ENCODE results near the gene SLC18A3. TPM values are rescaled to one million over a fixed set of nuclear protein-coding genes. Genes with fewer than 3 reads are reported as not detected.

Gene SLC18A3
- total and polyA plus RNA-seq, 5 experiments from 2014 or later, result not detected

DNA sequence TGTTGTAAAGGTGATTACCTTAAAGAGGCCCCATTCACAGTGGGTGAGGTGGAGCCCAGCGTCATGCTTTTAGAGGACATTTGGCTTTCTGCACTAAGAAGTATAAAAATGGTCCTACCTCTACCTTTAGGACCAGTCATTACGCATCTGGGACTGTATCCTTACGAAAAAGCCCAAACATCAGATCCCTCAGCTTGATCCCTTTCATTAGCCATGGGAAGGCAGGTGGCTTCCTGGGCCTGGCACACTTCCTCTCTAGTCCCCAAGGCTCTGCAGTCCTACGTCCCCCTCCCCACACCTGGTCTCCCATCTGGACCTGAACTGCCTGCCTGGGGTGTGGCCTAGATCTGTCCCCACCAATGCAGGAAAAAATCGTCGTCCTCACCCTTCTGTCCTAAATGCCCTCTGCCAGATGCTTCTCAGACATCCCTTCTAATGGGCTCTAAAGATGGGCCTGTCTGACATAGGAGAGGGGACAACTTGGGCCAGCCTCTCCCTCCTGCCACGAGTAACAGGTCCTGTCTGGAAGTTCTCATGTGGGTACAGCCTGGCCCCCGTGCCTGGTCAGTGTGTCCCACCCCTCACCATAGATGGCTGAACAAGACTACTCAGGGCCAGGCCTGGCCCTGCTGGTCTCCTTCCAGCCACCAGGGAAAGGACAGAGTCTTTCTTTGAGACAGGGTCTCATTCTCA lies 11.8 kb upstream of the SLC18A3 start:
- Mint-ChIP-seq H3K9me3 (no peaks in the 10 kb centered on the region), H3K36me3 (no peaks in the 10 kb centered on the region)

GRCh38 chr10:49598986-49599385 lies 11.1 kb upstream of the SLC18A3 start:
- no peak for DNase-seq
- H3K27ac Mint-ChIP-seq, result no peak overlapping the region
- H3K36me3 Mint-ChIP-seq, result no peaks in the 10 kb centered on the region
- POLR2A ChIA-PET, result no interaction called here
- peaks cover 0 to 2% (median 0%) of the 10 kb centered on the region in 4 donors for H3K4me1 Mint-ChIP-seq
- H3K27me3 Mint-ChIP-seq, result peaks cover 18 to 50% (median 45%) of the 10 kb centered on the region in 5 donors
- no peak for ATAC-seq
- H3K9me3 Mint-ChIP-seq, result no peaks in the 10 kb centered on the region
- H3K4me3 Mint-ChIP-seq, result no peak overlapping the region

More for the DNA sequence above, 11.8 kb upstream of the SLC18A3 start:
- H3K4me1 Mint-ChIP-seq, result peaks cover 0 to 2% (median 0%) of the 10 kb centered on the region in 4 donors
- POLR2A ChIA-PET, result no interaction called here
- no peak for DNase-seq
- H3K4me3 Mint-ChIP-seq, result no peak overlapping the region
- peaks cover 14 to 51% (median 47%) of the 10 kb centered on the region in 5 donors for H3K27me3 Mint-ChIP-seq
- peak overlapping the region in 1 of 10 donors; percentile 48 for H3K27ac Mint-ChIP-seq
- ATAC-seq, result no peak

GRCh38 chr10:49599546-49599945 lies 10.6 kb upstream of the SLC18A3 start:
- ATAC-seq (no peak), DNase-seq (no peak)
- Mint-ChIP-seq H3K27ac (no peak overlapping the region), H3K4me1 (peaks cover 0 to 1% (median 0%) of the 10 kb centered on the region in 4 donors), H3K9me3 (peaks cover 0 to under 1% (median 0%) of the 10 kb centered on the region in 9 donors), H3K27me3 (peaks cover 20 to 52% (median 49%) of the 10 kb centered on the region in 5 donors), H3K4me3 (no peak overlapping the region), H3K36me3 (no peaks in the 10 kb centered on the region)
- POLR2A ChIA-PET, result no interaction called here

DNA sequence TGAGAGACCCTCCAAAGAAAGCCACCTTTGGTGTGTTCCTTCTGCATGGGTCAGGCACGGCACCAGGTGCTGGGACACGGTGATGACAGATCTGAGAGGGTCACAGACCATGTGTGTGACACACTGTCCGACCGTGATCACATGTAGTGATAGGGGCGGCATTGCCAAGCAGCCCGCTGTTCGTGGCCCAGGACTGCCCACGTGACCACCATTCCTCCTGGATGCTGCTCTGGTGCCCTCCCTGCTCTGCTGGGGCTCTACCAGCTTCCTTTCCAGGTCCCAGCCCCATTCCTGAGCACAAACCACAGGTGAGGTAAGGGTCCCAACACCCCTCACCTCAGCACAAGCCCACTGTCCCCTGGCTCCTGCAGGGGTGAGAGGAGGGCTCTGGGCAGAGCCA lies 10.1 kb upstream of the SLC18A3 start:
- Mint-ChIP-seq H3K4me3 (no peak overlapping the region), H3K9me3 (peaks cover 0 to 6% (median 0%) of the 10 kb centered on the region in 9 donors), H3K4me1 (no peaks in the 10 kb centered on the region), H3K27ac (no peak overlapping the region), H3K36me3 (no peaks in the 10 kb centered on the region), H3K27me3 (peaks cover 23 to 56% (median 51%) of the 10 kb centered on the region in 5 donors)
- POLR2A ChIA-PET, result no interaction called here
- no peak for ATAC-seq
- no peak for DNase-seq

DNA sequence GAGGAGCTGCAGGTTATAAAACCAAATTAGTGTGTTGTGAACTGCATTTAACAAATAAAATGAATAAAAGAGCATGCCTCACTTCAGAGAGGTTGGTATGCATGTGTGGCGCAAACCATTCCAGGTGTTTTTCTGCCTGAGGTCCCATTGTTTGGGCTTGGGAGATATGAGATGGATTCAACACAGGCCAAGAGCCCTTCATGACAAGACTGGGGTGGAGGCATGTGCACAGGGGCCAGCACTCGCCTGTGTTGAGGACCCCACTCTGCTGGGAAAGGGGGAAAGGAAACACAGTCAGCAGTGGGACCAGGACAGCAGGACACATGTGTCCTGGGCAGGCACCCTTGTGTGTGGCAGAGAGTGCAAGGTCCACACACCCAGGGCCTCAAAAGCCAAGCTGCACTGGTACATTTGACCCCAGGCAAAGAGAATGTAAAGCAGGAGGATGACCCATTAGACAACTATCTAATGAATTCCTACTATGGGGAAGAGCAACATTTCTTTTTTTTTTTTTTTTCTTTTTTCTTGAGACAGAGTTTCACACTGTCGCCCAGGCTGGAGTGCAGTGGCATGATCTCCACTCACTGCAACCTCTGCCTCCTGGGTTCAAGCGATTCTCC lies 9.2 kb upstream of the SLC18A3 start:
- Mint-ChIP-seq H3K9me3 (peaks cover 0 to 13% (median 2%) of the 10 kb centered on the region in 9 donors), H3K36me3 (no peaks in the 10 kb centered on the region), H3K27ac (no peak overlapping the region), H3K4me1 (no peaks in the 10 kb centered on the region), H3K4me3 (no peak overlapping the region), H3K27me3 (peaks cover 27 to 60% (median 56%) of the 10 kb centered on the region in 5 donors)
- POLR2A ChIA-PET, result no interaction called here
- no peak for ATAC-seq
- no peak for DNase-seq

DNA sequence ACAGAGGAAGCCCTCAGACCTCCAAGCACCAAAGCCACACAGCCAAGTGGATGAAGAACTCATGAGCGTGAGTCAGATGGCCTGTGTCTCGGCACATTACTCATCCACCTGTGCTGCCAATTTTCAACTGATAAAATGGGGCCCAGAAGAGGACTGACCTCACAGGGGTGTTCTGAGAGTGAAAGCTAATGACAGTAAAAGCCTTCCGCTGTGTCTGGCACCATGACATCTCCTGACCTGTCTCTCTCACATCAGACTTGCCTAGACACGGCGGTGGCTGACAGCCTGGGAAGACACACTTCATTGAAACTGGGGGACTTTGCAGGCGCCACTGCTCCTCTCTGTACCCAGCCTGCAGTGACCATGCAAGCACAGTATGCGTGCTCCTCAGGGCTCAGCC lies 8.3 kb upstream of the SLC18A3 start:
- peaks cover 0 to 3% (median 0%) of the 10 kb centered on the region in 3 donors for H3K36me3 Mint-ChIP-seq
- peak overlapping the region in 1 of 10 donors; percentile 23 for H3K4me3 Mint-ChIP-seq
- no peak overlapping the region for H3K27ac Mint-ChIP-seq
- peaks cover 0 to 18% (median 2%) of the 10 kb centered on the region in 9 donors for H3K9me3 Mint-ChIP-seq
- ATAC-seq (no peak), DNase-seq (no peak)
- POLR2A ChIA-PET, result no interaction called here
- peaks cover 28 to 69% (median 57%) of the 10 kb centered on the region in 5 donors for H3K27me3 Mint-ChIP-seq
- H3K4me1 Mint-ChIP-seq, result peaks cover 0 to 4% (median 3%) of the 10 kb centered on the region in 4 donors

DNA sequence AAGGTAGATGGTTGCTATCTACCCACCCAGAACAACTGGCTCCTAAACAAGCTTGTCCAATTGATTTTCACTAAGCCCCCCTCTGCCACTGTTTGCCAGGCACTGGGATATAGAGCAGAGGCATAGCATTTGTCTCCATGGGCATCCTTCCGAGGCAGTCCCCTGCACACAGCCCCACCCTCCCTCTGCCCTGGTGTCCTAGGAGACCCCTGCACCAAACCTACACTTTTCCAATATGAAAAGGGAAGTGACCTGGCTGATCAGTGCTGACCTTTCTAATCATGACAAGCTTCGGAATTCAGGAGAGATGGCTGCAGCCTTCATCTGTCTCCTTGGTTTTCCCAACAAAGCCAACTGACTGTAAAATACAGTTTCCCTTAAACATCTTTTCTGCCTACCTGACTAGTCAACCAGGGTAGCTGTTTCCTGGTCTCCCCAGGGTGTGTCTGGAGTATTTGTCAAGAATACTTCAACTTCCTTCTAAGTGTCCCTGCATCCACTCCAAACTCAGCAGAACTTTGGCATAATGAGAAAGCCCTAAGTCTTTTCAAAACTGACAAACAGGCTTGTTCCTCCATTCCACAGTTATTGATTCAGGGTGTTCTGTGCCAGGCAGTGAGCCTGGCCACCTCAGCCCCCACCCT lies 7.6 kb upstream of the SLC18A3 start:
- Mint-ChIP-seq H3K4me3 (no peak overlapping the region), H3K4me1 (peaks cover 0 to 9% (median 5%) of the 10 kb centered on the region in 4 donors), H3K9me3 (peaks cover 0 to 23% (median 2%) of the 10 kb centered on the region in 9 donors), H3K36me3 (peaks cover 0 to 4% (median 0%) of the 10 kb centered on the region in 3 donors), H3K27ac (no peak overlapping the region), H3K27me3 (peaks cover 28 to 76% (median 54%) of the 10 kb centered on the region in 5 donors)
- DNase-seq (peak in 1 of 10 donors; percentile 2), ATAC-seq (no peak)
- POLR2A ChIA-PET, result no interaction called here

DNA sequence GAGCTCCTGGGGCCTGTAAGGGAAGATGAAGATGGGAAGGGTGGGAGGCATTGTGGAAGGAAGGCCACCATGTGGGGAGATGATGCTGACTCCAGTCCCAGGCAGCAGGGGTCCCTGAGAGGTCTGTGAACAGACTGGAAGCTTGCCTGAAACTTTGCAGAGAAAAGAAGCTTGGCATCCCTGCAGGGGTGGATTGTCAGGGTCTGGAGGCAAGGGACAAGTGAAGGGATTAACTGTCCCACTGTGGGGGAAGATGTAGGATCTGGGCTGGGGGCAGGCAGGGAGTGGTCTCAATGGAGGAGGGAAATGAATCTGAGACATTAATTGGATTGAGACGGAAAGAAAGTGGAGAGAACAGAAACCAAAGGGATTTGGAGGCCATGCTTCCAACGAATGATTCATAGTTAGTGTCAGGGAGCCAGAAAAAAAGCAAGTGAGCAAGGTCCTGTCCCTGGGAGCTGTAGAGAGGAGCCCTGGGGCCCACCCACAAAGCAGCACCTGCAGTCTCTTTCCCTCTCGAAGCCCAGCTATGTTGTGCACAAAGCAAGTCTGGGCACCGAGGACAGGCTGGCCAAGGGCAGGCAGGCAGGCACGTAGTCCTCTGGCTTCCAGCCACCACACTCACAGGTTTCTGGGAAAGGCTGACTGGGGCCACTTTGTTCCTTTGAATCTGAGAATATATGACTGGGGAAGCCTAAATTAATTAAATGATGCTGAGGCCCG lies 4.7 kb upstream of the SLC18A3 start:
- H3K27ac Mint-ChIP-seq, result no peak overlapping the region
- H3K9me3 Mint-ChIP-seq, result peaks cover 0 to 23% (median 3%) of the 10 kb centered on the region in 9 donors
- H3K4me1 Mint-ChIP-seq, result peaks cover 0 to 13% (median 6%) of the 10 kb centered on the region in 4 donors
- DNase-seq (peak in 1 of 10 donors; percentile 30), ATAC-seq (no peak)
- no peak overlapping the region for H3K4me3 Mint-ChIP-seq
- peaks cover 0 to 4% (median 3%) of the 10 kb centered on the region in 3 donors for H3K36me3 Mint-ChIP-seq
- POLR2A ChIA-PET, result no interaction called here
- peaks cover 36 to 92% (median 61%) of the 10 kb centered on the region in 5 donors for H3K27me3 Mint-ChIP-seq

DNA sequence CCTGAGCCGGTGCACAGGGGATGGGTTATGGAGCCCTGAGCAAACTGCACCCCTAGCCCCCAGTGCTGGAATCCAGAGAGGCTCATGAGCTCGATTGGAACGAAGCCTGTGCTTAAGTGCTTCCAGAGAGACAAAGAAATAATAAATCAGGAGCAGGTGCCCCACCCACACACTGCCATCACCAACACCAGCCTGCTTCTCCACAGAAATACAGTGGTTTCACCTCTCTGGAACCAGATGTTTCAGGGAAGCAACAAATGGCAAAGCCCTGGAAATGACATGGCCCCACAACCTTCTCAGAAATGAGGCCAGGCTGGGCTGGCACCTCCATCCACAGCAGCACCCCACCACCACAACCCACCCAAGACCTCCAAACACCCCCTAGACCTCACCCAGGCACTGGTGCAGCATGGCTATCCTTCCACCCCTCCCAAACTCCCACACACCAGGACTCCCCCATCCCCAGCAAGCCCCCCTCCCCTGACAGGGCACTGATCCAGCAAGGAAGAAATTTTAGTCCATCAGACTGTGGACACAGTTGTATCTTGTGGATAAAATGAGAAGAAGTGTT lies 4.1 kb upstream of the SLC18A3 start:
- Mint-ChIP-seq H3K36me3 (peaks cover 0 to 4% (median 3%) of the 10 kb centered on the region in 3 donors), H3K27me3 (peaks cover 32 to 87% (median 55%) of the 10 kb centered on the region in 5 donors), H3K4me1 (peaks cover 0 to 13% (median 6%) of the 10 kb centered on the region in 4 donors), H3K27ac (no peak overlapping the region), H3K4me3 (no peak overlapping the region), H3K9me3 (peaks cover 0 to 23% (median 3%) of the 10 kb centered on the region in 9 donors)
- DNase-seq (peak in 1 of 10 donors; percentile 9), ATAC-seq (no peak)
- POLR2A ChIA-PET, result no interaction called here

DNA sequence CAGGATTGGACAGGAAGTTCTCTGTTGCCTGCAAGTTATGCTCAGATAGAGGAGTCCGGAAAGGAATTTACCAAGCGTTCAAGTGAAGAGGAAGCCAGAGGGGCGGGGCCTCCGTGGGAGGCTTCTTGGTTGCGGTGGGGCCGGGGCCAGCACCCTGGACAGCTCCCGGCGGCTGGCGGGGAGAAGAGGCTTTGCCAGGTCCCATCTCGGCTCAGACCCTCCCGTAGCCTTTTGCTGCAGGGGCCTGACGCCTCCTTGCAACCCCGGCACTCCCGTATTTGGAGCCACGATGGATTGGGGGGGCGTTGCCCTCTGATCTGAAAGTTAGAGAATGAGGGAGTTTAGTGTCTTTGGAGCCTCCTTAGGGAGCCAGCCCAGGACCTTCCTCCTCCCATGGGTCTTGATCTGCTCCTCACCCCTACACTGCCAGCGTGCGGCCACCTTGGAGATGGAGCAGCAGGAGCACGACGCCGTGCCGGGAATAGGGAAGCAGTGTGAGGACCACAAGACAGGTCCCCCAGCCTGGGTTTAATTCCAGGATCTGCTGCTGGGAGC lies 3.1 kb upstream of the SLC18A3 start:
- H3K4me1 Mint-ChIP-seq, result peaks cover 0 to 22% (median 9%) of the 10 kb centered on the region in 4 donors
- H3K4me3 Mint-ChIP-seq, result peak overlapping the region in 1 of 10 donors; percentile 2
- peak; percentile 29 to 78 (median 60) for DNase-seq
- no peak overlapping the region for H3K27ac Mint-ChIP-seq
- H3K9me3 Mint-ChIP-seq, result peaks cover 0 to 27% (median 5%) of the 10 kb centered on the region in 9 donors
- peaks cover 34 to 87% (median 58%) of the 10 kb centered on the region in 5 donors for H3K27me3 Mint-ChIP-seq
- POLR2A ChIA-PET, result no interaction called here
- ATAC-seq, result peak; percentile 65 to 75
- H3K36me3 Mint-ChIP-seq, result peaks cover 0 to 4% (median 3%) of the 10 kb centered on the region in 3 donors

DNA sequence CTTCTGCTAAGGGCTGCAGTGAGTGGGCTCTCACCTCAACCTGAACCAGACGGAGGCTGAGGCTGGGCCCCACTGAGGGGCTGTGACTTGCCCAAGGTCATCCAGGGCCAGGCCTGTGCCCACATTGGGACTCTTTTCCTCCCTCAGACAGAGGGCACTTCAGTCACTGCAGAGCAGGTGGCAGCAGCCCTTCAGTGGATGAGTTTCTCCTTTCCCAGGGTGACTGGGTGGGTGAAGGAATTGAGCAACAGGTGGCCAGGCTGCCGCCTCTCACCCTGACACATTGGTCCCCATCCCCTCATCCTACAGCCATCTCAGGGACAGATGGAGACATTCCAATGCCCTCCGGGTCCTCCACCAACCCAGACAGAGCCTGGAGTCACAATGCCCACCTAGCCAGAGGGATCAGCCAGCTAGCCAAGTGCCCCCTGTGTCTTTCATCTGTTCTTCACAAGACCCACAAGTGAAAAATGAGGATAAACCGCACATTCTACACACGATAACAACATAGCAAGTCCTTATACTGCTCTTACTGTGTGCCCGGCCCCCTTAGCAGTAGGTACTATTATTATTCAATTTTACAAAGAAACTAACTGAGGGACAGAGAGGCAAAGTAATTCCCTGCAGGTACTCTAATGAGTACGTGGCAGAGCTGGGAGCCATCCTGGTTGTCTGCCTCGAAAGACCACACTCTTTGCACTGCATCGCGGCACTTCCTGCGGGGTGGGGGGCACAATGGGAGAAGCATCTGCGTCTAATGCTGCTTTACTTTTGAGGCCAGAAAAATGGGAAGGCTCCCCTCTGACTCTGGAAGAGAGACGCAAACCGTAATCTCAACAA lies 1.7 kb upstream of the SLC18A3 start:
- H3K27ac Mint-ChIP-seq, result no peak overlapping the region
- H3K27me3 Mint-ChIP-seq, result peaks cover 40 to 87% (median 61%) of the 10 kb centered on the region in 5 donors
- H3K4me3 Mint-ChIP-seq, result no peak overlapping the region
- H3K9me3 Mint-ChIP-seq, result peaks cover 0 to 31% (median 6%) of the 10 kb centered on the region in 9 donors
- POLR2A ChIA-PET, result no interaction called here
- DNase-seq (peak in 1 of 10 donors; percentile 50), ATAC-seq (no peak)
- H3K4me1 Mint-ChIP-seq, result peaks cover 4 to 34% (median 14%) of the 10 kb centered on the region in 4 donors
- peaks cover 4 to 6% (median 4%) of the 10 kb centered on the region in 3 donors for H3K36me3 Mint-ChIP-seq

All from naive thymus-derived CD8-positive, alpha-beta T cell (primary cell).